Measurements from ENCODE around the gene LAMB4. TPM values are rescaled to one million over a fixed set of nuclear protein-coding genes. Genes with fewer than 3 reads are reported as not detected.

Gene LAMB4
- polyA plus RNA-seq, 1 of the 3 experiments (the other 2 are of a cell fraction) = 0.36 TPM

DNA sequence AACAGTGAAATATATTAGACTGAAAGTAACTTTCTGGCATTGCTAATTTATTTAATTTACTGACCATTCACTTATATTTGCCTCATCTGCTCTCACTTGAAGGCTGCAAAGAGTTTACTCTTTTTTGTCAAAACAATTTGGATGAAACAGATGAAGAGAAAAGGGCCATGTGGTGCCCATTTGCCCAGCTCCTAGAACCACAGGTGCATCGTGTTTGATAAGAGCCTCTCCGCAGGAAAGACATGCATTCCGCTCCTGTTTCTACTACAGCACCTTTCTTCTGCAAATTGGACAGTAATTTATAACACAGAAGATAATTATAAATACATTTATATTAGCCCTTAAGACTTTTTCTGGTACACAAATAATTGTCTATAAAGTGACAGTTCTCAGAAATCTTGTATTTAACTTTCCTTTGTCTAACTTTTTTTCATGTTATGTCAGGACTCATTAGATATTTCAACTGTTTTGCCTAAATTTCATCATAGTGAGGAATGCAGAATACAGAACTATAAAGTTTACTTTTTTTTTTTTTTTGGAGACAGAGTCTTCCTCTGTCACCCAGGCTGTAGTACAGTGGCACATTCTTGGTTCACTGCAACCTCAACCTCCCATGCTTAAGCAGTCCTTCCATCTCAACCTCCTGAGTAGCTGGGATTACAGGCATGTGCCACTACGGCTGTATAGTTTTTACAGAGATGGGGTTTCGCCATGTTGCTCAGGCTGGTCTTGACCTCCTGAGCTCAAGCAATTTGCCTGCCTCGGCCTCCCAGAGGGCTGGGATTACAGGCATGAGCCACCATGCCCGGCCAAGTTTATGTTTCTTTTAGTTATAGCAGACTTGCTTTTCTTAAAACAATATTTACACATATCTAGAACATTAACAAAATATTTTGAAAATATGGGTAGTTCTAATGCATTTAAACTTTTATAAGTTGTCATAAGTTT is 869 bp downstream of the LAMB4 start:
- TF ChIP-seq RCOR1 (IDR thresholded peaks at IDR 0.05; ENCODE audit: low read length) = 0 out of 2 replicates have a peak, but pooled peaks have one; percentile 16
- TF ChIP-seq MXI1 (IDR thresholded peaks at IDR 0.05; ENCODE audit: low read depth, low read length) = no peak
- TF ChIP-seq GATA2 (CRISPR knock-in tag; IDR thresholded peaks at IDR 0.05) = no peak
- Histone ChIP-seq H3K36me3 (replicated peaks in 1 of 2; ENCODE audit: control insufficient read depth in 1 of 2, insufficient read depth in 2 of 2, low read length in 1 of 2) (no peaks in the 10 kb centered on the region), H2AFZ (ENCODE audit: low read depth) (no peak overlapping the region), H3K27ac (ENCODE audit: low read depth in 2 of 2, low read length in 1 of 2) (peak overlapping the region in 1 of 2 experiments; percentile 19; a peak in 1 of 4 replicates), H3K27me3 (ENCODE audit: insufficient read depth) (no peaks in the 10 kb centered on the region), H3K4me2 (no peak overlapping the region), H3K9me3 (no peaks in the 10 kb centered on the region), H3K79me2 (ENCODE audit: insufficient read depth) (no peaks in the 10 kb centered on the region), H3K9ac (no peak overlapping the region), H4K20me1 (ENCODE audit: insufficient read depth) (no peaks in the 10 kb centered on the region), H3K9me2 (no peaks in the 10 kb centered on the region), H3F3A (replicated peaks; ENCODE audit: insufficient read depth) (no peaks in the 10 kb centered on the region), H3K4me1 (ENCODE audit: control insufficient read depth in 1 of 2, insufficient read depth in 2 of 2, low read depth in 1 of 2, low read length in 1 of 2) (peaks cover 0 to 14% of the 10 kb centered on the region in 2 experiments; a peak in 2 of 4 replicates), H3K4me3 (ENCODE audit: low read depth in 2 of 2, low read length in 1 of 2) (no peak overlapping the region)
- ChIA-PET CTCF (interaction anchor here (0.9 to 10.5 kb wide), 6 partner anchors 17 to 368 kb away, joined by 3 to 90 read pairs (median 4); no protein-coding TSS in a partner anchor), POLR2A (no interaction called here)
- 79% methylated on average over 7 of the region's 7 CpGs for WGBS (ENCODE audit: low lambda C conversion rate)
- DNase-seq = peak; percentile 27

- 84% methylated on average over 3 of the region's 3 CpGs for WGBS (ENCODE audit: low lambda C conversion rate)
- Histone ChIP-seq H3K9me3 (no peaks in the 10 kb centered on the region), H3K27me3 (ENCODE audit: insufficient read depth) (no peaks in the 10 kb centered on the region), H3K36me3 (replicated peaks in 1 of 2; ENCODE audit: control insufficient read depth in 1 of 2, insufficient read depth in 2 of 2, low read length in 1 of 2) (no peaks in the 10 kb centered on the region), H3F3A (replicated peaks; ENCODE audit: insufficient read depth) (no peaks in the 10 kb centered on the region), H3K9me2 (no peaks in the 10 kb centered on the region), H3K9ac (no peak overlapping the region), H3K4me2 (no peak overlapping the region), H3K4me1 (ENCODE audit: control insufficient read depth in 1 of 2, insufficient read depth in 2 of 2, low read depth in 1 of 2, low read length in 1 of 2) (peaks cover 0 to 14% of the 10 kb centered on the region in 2 experiments; a peak in 2 of 4 replicates), H2AFZ (ENCODE audit: low read depth) (no peak overlapping the region), H3K27ac (ENCODE audit: low read depth in 2 of 2, low read length in 1 of 2) (peak overlapping the region in 1 of 2 experiments; percentile 19; a peak in 1 of 4 replicates), H4K20me1 (ENCODE audit: insufficient read depth) (no peaks in the 10 kb centered on the region), H3K79me2 (ENCODE audit: insufficient read depth) (no peaks in the 10 kb centered on the region), H3K4me3 (ENCODE audit: low read depth in 2 of 2, low read length in 1 of 2) (no peak overlapping the region)
- ChIA-PET POLR2A (no interaction called here), CTCF (interaction anchor here (1.2 to 10.5 kb wide), 3 partner anchors 17 to 368 kb away, joined by 4 to 90 read pairs (median 4); no protein-coding TSS in a partner anchor)
- no peak for TF ChIP-seq ELF1 (IDR thresholded peaks at IDR 0.05)
- no peak for TF ChIP-seq MEF2A (IDR thresholded peaks at IDR 0.05; ENCODE audit: borderline replicate concordance, low read depth)
- no peak for TF ChIP-seq TEAD4 (IDR thresholded peaks at IDR 0.05; ENCODE audit: borderline replicate concordance, insufficient read depth)
- TF ChIP-seq, protein P1, sequence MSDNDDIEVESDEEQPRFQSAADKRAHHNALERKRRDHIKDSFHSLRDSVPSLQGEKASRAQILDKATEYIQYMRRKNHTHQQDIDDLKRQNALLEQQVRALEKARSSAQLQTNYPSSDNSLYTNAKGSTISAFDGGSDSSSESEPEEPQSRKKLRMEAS (IDR thresholded peaks at IDR 0.05; ENCODE audit: low read depth) = no peak
- TF ChIP-seq, protein P2, sequence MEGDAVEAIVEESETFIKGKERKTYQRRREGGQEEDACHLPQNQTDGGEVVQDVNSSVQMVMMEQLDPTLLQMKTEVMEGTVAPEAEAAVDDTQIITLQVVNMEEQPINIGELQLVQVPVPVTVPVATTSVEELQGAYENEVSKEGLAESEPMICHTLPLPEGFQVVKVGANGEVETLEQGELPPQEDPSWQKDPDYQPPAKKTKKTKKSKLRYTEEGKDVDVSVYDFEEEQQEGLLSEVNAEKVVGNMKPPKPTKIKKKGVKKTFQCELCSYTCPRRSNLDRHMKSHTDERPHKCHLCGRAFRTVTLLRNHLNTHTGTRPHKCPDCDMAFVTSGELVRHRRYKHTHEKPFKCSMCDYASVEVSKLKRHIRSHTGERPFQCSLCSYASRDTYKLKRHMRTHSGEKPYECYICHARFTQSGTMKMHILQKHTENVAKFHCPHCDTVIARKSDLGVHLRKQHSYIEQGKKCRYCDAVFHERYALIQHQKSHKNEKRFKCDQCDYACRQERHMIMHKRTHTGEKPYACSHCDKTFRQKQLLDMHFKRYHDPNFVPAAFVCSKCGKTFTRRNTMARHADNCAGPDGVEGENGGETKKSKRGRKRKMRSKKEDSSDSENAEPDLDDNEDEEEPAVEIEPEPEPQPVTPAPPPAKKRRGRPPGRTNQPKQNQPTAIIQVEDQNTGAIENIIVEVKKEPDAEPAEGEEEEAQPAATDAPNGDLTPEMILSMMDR (IDR thresholded peaks at IDR 0.05) = no peak
- no peak for TF ChIP-seq EP300 (IDR thresholded peaks at IDR 0.05; ENCODE audit: borderline replicate concordance in 1 of 2, low read depth in 1 of 2, low read length in 1 of 2)
- no peak for TF ChIP-seq EZH2phosphoT487 (IDR thresholded peaks at IDR 0.05; ENCODE audit: borderline replicate concordance, low read depth)
- no peak for TF ChIP-seq FOXJ3 (CRISPR knock-in tag; IDR thresholded peaks at IDR 0.05)
- TF ChIP-seq TCF12 (IDR thresholded peaks at IDR 0.05) = no peak
- no peak for TF ChIP-seq CHD2 (IDR thresholded peaks at IDR 0.05; ENCODE audit: low read length, partially characterized antibody)
- no peak for TF ChIP-seq MXI1 (IDR thresholded peaks at IDR 0.05; ENCODE audit: low read depth, low read length)
- TF ChIP-seq, protein P3, sequence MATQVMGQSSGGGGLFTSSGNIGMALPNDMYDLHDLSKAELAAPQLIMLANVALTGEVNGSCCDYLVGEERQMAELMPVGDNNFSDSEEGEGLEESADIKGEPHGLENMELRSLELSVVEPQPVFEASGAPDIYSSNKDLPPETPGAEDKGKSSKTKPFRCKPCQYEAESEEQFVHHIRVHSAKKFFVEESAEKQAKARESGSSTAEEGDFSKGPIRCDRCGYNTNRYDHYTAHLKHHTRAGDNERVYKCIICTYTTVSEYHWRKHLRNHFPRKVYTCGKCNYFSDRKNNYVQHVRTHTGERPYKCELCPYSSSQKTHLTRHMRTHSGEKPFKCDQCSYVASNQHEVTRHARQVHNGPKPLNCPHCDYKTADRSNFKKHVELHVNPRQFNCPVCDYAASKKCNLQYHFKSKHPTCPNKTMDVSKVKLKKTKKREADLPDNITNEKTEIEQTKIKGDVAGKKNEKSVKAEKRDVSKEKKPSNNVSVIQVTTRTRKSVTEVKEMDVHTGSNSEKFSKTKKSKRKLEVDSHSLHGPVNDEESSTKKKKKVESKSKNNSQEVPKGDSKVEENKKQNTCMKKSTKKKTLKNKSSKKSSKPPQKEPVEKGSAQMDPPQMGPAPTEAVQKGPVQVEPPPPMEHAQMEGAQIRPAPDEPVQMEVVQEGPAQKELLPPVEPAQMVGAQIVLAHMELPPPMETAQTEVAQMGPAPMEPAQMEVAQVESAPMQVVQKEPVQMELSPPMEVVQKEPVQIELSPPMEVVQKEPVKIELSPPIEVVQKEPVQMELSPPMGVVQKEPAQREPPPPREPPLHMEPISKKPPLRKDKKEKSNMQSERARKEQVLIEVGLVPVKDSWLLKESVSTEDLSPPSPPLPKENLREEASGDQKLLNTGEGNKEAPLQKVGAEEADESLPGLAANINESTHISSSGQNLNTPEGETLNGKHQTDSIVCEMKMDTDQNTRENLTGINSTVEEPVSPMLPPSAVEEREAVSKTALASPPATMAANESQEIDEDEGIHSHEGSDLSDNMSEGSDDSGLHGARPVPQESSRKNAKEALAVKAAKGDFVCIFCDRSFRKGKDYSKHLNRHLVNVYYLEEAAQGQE (IDR thresholded peaks at IDR 0.05; ENCODE audit: low read depth, low read length) = no peak
- no peak for TF ChIP-seq RCOR1 (IDR thresholded peaks at IDR 0.05; ENCODE audit: low read length)
- no peak for TF ChIP-seq RAD21 (IDR thresholded peaks at IDR 0.05; ENCODE audit: low read length)
- TF ChIP-seq TAF1 (IDR thresholded peaks at IDR 0.05; ENCODE audit: borderline replicate concordance, low read depth, low read length) = no peak
- DNase-seq = no peak
Measured at GRCh38 chr7:108128514-108128913, 1.6 kb downstream of the LAMB4 start.
